HG03064 (cell line): Measurements from ENCODE around the gene MTARC2.
"Not testable (repeated sequence)": the region's sequence is repeated elsewhere in the genome, so short reads cannot be mapped to it uniquely, and the experiment has no call there.

Source experiments
- ATAC-seq: cut with Tn5 transposase; IDR thresholded peaks from one replicate; pipeline ENCODE4 v1.9.1; 2021; ENCODE audit warnings: low read depth; ENCODE audit not compliant: unreplicated experiment

MTARC2 gene

DNA sequence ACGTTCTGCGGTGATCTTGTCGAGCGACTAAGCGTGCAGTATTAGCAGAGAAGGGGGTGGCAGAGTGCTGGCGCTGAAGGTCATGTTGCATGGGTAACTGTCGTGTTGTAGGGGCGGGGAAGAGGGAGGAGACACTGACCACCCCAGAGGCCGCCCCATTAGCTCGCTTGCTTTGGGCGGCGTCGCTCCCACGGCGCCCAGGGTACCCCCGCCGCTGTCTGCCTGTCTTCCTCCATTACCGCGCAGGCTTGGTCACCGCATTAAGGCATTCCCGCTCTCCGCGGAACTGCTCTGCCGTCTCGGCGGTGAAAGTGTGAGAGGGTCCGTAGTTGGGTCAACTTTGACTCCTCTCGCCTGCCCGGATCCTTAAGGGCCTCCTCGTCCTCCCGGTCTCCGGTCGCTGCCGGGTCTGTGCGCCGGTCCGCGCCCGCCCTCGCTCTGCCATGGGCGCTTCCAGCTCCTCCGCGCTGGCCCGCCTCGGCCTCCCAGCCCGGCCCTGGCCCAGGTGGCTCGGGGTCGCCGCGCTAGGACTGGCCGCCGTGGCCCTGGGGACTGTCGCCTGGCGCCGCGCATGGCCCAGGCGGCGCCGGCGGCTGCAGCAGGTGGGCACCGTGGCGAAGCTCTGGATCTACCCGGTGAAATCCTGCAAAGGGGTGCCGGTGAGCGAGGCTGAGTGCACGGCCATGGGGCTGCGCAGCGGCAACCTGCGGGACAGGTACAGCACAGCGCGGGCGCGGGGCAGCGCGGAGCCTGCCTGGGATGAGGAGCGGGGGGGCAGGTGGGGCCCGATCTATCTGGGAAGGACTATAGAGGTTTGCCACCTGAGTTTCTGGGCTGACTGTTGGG is at the start of gene MTARC2:
TSS of gene MTARC2 (plus strand) at position 234 of the 846 bp plus-strand sequence. CDS start at position 444, 210 bp downstream.
- ATAC-seq: peak; percentile 81

DNA sequence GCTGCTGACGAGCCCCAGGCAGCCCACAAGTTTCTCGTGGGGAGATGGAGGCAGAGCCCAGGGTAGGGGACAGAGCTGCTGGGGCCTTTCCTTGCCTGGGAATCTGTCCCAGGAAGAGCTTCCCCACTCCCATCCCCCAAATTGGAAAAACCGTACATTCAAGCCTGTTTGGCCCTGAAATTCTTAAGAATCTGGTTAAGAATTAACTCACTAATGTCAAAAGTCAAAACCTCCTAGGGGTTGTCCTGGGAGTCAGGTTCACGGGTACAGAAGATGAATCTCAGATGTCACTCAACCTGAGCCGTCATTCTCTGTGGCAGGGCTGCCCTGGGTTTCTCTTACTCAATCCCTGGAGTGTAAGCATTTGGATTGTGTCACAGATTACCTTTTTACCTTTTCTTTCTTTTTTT is 49.5 kb upstream of the MTARC2 start:
- no peak for ATAC-seq

DNA sequence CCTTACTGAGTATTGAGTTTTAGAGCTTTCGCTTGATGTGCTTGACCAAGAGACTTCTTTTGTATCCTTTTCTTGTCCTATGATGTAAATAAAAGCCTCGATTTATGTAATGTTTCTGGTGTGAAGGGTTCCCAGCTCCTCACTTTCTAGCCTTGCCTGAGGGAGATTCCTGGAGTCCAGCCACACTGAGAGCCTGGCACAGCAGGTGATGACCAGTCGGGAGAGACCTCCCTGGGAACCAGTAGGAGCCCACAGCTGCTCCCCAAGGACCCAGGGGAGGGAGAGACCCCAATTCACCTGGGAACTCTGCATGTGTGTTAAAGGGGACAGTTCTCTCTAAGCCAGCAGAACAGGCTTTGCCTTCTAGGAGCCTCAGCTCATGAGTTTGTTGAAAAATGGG is 49.1 kb upstream of the MTARC2 start:
- ATAC-seq: no peak

DNA sequence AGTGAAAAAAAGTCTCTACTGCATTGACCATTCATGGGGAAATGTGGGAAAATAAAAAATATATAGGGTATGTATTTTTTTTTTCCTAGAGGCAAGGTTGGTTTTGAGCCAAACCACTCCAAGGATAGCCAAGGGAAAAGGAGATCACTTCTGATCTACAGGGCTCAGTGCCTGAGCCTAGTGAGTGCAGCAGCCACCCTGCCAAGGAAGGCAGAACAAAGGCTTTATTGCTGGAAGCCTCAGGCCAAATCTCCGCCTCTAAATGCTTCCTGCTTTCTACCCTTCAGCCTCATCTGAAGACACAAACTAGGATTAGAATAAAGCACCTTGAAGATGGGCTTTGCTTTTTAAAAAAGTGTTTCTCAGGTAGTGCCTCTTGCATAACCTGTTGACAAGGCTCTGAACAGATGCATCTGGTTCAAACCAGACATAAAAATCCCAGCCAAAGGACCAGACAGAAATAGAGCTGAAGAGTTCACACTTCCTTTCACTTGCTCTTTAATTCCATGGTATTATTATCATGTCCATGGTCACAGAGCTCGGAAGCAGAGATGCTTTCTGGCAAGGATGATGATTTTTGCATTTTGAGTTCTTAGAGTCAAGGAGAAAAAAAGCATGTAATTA is 47.5 kb upstream of the MTARC2 start:
- ATAC-seq: no peak

DNA sequence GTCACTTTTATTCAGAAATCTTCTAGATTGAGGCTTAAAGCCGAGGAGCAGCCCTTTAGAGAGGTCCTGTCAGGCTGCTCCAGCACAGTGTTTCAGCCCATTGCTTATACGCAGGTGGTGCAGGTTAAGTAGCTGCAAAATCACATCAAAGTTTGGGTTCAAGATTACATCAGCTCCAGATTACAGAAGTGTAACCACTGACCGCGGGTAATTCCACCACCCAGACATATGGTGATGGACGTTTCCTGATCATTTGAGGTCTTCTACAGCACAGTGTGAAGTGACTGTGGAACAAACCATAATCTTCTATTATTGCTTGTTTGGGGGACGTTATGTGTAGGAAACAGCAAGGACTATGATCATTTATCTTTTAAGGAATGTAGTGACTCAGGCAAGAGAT is 46.1 kb upstream of the MTARC2 start:
- no peak for ATAC-seq

DNA sequence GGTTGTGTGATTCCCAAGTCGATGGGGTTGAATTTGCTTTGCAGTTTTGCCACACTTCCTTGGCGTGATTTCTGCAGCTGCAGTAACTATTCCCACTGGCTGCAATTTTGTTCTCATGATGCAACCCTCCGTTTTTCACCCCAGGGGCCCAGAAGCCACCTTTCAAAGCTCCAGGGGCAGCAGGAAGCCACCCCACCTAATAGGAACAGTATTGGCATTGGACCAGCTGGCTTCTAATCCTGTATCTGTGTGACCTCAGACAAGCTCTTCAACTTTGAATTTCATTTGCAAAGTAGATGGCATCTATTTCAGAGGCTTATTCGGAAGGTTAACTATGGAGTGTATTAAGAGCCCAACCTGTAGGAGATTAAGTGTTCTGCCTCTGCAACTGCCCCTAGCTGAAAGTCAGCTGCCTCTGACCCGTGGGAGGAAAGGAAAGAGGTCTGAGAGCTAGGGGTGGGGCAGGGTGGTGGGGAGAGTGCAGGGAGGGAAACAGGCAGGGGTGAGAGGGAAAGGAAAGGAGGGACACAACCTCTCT is 45.3 kb upstream of the MTARC2 start:
- ATAC-seq: no peak

DNA sequence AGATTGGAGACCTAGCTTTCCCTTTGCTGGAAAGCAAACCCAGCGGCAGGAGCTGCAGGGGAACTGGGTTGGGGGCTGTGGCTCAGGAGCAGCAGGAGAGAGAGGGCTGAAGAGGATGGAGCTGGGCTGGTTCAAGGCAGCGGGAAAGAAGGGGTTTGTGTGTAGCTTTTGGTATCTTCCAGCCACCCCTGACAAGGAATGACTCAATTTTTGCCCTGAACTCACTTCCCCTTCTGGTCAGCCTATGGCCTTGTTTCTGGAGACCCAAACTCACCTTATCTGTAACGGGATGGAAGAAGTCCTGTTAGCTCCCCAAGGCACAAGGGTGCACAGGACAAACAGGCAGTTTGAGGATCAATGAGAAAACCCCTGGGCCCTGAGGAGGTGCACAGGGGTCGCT is 44.8 kb upstream of the MTARC2 start:
- ATAC-seq: no peak

DNA sequence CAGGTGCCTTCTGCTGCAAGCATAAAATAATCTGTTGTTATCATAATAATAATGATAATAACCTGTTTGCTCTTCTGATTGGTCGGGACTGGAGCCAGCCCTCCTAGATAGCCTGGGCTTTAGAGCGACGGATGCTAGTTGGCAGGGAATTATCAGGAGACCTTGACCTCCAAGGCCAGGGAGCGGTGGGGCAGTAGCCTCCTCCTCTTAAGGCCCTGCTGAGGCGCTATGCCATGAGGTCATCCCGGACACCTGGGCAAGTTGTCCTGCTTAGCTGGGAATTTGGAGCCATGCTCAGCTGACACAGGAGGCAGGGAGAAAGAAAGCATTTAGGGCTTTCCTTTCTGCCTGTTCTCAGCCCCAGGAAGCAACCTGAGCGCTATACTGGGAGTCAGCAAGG is 42.3 kb upstream of the MTARC2 start:
- no peak for ATAC-seq

DNA sequence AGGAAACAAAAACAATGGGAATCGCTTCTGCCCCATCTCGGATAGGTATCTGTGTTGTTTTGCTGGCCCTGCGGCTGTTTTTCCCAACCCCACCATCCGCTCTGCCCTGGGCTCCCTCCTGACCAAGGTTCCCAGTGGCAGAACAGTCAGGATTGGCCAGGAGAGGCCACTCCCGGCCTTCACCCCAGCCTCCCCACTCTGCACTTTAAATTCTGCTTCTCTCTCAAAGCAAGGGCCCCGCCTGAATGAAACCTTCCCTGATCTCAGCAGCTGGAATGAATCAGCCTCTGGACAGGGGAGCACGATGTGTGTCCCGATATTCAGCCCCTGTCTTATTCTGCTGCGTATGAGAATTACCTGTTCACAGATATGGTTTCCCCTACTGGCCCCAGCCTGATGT is 41.6 kb upstream of the MTARC2 start:
- no peak for ATAC-seq

DNA sequence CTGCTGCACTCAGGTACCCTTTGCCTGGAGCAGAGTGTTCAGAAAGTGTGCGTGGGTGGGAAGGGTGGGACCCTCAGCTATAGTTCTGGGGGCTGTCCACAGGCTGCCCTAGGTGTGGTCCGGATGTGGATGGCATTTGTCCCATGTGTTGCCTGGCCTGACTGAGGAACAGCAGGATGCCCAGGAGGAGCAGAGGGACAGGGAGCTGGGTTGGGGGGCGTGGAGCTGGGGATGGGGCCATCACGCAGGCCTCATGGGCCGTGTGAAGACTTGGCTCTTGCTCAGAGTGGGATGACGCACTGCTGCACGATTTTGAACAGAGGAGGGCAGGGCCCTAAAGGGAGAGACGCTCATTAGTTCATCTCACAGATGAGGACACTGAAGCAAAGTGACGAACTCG is 41.0 kb upstream of the MTARC2 start:
- ATAC-seq: no peak

DNA sequence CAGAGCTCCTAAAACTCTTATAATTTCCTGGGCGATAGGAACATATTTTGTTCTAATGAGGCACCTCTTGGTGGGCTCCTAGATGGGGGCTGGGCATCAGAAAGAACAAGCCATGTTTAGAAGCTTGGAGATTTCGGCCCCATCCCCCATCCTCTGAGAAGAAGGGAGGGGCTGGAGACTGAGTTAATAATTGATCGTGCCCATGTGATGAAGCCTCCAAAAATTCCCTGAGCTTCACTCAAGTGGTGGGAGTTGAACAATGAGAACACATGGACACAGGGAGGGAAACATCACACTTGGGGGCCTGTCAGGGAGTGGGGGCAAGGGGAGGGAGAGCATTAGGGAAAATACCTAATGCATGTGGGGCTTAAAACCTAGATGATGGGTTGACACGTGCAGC is 39.9 kb upstream of the MTARC2 start:
- no peak for ATAC-seq

DNA sequence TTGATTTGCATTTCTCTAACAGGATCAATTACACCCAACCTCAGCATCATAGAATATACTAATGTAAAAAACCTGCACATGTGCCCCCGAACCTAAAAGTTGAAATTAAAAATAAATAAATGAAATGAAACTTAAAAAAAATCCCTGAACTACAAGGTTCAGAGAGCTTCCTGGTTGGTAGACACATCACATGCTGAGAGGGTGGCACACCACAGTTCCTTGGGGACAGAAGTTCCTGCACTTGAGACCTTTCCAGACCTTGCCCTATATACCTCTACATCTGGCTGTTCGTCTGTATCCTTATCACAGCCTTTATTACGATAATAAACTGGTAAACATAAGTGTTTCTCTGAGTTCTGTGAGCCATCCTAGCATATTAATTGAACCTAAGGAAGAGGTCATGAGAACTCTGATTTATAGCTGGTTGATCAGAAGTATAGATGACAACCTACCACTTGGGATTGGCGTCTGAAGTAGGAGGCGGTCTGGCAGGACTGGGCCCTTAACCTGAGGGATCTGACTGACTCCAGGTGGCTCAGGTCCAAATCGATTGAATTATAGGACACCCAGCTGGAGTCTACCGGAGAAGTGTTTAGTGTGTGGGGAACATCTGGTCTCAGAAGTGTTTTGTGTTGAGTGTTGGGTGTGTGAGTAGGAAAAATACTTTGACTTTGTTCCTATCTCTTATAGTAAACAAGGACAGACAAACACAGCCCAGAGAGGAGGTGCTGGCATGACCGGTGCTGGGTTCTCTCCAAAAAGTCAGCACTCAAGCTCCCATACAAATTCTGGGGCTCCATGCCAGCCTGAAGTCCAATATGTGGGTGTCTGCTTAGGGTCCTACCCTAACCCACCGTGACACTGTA is 39.0 kb upstream of the MTARC2 start:
- ATAC-seq: no peak

DNA sequence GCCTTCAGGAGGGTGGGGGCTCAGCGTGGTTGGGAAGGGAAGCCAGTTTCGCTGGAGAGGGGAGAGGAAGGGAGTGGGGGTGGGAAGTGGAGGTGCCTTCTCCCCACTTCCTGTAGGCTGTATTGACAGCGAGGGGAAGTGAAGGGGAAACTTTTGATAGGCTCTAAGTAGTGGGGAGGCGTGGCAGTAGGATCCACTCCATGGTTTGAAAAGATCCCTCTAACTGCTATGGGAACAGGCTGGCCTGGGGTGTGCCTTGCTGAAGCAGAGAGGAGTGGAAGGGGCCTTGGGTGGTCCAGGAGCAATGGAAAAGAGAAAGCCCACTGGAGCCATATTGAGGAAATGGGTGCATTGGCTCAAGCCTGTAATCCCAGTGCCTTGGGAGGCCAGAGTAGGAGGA is 37.8 kb upstream of the MTARC2 start:
- ATAC-seq: no peak

DNA sequence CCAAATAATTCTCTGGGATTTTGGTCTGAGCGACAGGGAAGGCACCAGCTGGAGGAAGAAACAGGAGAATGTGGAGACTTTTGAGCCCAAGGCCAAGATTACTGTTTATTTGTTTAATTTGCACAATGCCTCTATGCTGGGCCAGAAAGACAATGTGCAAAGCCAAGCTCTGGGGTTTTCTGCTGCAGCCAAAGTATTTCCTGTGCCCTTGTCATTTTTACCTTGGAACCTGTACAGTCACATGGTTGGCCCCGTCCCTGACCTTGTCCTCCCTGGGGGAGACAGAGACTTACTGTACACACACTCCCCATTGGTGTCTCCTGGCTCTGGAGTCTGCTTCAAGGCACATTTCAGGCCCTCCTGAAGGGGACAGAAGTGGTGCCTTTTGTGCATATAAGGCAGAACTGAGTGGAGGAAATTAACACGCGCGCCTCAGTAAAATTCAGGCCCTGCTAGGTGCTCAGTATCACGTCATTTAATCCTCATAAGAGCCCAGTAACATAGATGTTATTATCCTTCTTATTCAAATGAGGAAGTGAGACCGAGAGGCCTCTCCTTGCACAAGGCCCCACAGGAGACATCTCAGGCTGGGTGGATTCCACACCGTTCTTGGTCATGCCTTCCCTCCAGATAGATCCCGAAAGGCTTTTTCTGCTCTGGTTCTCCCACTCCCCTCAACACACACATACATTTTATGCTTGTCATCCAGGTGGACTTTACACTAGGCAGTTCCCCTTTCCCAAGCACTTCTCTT is 36.9 kb upstream of the MTARC2 start:
- ATAC-seq: no peak

DNA sequence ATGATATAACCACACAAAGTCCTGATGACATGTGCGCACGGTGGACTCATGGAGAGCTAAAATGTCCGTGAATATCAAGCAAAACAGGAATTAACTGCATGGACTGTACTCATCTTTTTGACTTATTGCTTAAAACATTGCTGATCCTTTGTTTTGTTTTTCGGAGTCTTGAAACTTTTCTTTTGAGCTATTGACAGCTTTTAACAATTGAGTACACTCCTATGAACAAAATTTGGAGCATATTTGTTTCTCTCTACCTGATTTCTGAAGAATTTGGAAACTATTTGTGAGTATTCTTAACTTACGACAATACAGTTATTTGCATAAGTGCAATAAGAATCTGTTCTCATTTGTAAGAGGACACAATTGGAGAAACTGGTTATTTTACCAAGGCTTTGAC is 32.1 kb upstream of the MTARC2 start:
- not testable (repeated sequence) for ATAC-seq

DNA sequence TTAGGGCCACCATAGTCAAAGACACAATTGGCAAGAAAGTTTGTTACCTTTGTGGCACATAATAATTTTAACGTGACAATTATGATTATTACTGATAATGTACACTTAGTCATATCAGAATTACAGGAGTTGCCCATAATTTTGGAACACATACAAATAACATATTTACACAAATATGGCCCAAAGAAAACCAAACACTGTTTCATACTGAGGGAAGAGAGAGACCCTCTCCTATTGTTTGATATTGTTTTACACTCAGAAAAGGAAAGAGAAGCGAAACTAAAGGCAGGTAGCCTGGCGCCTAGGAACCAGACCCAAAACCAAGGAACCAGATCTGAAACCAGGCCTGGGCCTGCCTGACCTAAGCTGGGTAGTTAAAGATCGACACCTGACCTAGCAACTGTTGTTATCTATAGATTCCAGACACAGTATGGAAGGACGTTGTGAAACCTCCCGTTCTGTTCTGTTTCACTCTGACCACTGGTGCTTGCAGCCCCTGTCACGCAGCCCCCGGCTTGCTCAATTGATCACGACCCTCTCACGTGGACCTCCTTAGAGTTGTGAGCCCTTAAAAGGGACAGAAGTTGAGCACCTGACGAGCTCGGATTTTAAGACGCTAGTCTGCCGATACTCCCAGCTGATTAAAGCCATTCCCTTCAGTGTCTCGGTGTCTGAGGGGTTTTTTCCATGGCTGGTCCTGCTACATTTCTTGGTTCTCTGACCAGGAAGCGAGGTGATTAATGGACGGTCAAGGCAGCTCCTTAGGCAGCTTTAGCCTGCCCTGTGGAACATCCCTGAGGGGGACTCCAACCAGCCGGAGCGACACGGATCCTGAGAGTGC is 30.1 kb upstream of the MTARC2 start:
- ATAC-seq: no peak

DNA sequence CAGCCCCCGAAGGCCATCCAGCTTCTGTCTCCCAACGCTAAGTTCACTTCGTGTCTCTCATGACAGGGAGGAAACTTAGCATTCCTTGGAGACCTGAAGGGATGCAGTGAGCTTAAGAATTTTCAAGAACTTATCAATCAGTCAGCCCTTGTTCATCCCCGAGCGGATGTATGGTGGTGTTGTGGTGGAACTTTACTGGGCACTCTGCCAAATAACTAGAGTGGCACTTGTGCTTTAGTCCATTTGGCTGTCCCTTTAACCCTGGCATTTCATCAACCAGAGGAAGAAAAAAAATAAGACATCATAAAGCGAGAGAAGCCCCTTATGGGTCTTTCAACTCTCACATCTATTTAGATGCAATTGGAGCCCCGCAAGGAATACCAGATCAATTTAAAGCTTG is 26.9 kb upstream of the MTARC2 start:
- ATAC-seq: not testable (repeated sequence)

DNA sequence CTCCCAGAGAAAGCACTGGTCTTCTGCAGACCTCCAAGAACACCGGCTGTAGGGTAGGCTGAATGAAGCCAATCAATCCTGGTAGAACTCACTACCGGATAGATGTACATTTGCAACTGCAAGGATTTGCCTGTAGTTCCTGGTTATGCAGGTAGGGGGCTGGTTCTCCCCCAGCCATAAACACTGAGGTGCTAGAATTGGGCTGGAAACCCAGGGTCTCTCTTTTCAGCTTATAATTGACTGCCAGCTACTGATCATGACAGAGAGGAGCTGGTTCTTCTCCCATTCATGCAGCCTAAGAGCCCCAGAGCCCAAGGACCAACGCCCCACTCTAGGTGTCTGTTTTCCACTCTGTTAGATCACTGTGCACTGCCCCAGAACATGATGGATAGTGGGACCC is 21.5 kb upstream of the MTARC2 start:
- no peak for ATAC-seq

DNA sequence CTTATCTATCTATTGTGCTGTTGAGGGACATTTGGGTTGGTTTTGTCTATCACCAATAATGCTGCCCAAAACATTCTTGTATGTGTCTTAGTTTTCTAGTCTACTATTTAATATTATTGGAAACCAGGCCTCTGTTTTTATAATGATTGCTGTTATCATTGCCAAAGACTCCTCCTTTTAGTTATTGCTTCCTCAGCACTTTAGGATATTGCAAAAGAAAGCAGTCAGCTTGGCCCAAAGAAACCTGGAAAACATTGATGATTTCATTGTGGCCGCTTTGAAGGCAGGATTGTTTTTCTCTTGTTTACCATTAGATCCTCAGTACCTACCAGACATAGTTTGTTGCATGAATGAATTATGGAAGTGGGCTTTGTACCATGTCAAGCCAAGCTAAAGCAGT is 20.6 kb upstream of the MTARC2 start:
- no peak for ATAC-seq
